Liver (tissue), 3 donors: ENCODE measurements around the gene SEL1L.

Experiments
- TF ChIP-seq, protein P1 (sequence below): fragments of 150-350 bp; IDR thresholded peaks from 2 replicates; pipeline ENCODE4 v1.5.1; 2017; ENCODE audit warnings: improper control_type of control experiment, low read depth, low read length; ENCODE audit not compliant: missing input control
- TF ChIP-seq, protein P2 (sequence below): IDR thresholded peaks from 2 replicates; pipeline ENCODE4 v1.6.1; 2016; ENCODE audit warnings: antibody characterized with exemption
- donor health status: healthy.
- donor health status: healthy.

DNA sequence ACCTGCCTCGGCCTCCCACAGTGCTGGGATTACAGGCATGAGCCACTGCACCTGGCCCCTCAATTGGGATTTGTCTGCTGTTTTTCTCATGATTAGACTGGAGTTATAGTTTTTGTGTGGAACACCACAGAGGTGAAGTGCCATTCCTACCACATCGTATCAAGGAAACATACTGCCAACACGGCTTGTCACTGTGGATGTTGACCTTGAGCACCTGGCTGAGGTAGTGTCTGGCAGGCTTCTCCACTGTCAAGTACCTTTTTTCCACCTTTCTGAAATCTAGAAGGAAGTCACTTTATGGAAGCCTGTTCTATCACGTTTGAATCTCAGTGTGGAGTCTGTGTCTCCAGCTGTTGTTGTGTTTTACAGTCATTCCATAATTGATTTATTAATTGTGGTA, 21.4 kb upstream of the SEL1L start:
- TF ChIP-seq, protein P1, sequence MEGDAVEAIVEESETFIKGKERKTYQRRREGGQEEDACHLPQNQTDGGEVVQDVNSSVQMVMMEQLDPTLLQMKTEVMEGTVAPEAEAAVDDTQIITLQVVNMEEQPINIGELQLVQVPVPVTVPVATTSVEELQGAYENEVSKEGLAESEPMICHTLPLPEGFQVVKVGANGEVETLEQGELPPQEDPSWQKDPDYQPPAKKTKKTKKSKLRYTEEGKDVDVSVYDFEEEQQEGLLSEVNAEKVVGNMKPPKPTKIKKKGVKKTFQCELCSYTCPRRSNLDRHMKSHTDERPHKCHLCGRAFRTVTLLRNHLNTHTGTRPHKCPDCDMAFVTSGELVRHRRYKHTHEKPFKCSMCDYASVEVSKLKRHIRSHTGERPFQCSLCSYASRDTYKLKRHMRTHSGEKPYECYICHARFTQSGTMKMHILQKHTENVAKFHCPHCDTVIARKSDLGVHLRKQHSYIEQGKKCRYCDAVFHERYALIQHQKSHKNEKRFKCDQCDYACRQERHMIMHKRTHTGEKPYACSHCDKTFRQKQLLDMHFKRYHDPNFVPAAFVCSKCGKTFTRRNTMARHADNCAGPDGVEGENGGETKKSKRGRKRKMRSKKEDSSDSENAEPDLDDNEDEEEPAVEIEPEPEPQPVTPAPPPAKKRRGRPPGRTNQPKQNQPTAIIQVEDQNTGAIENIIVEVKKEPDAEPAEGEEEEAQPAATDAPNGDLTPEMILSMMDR: no peak
- TF ChIP-seq, protein P2, sequence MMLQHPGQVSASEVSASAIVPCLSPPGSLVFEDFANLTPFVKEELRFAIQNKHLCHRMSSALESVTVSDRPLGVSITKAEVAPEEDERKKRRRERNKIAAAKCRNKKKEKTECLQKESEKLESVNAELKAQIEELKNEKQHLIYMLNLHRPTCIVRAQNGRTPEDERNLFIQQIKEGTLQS: no peak
